HG03175 (cell line): ENCODE data around the gene NOC2L.

ENCODE experiments used
- ATAC-seq: cut with Tn5 transposase; IDR thresholded peaks from one replicate; pipeline ENCODE4 v1.9.1; 2021; ENCODE audit warnings: mild to moderate bottlenecking, moderate library complexity; ENCODE audit not compliant: unreplicated experiment

NOC2L gene

DNA sequence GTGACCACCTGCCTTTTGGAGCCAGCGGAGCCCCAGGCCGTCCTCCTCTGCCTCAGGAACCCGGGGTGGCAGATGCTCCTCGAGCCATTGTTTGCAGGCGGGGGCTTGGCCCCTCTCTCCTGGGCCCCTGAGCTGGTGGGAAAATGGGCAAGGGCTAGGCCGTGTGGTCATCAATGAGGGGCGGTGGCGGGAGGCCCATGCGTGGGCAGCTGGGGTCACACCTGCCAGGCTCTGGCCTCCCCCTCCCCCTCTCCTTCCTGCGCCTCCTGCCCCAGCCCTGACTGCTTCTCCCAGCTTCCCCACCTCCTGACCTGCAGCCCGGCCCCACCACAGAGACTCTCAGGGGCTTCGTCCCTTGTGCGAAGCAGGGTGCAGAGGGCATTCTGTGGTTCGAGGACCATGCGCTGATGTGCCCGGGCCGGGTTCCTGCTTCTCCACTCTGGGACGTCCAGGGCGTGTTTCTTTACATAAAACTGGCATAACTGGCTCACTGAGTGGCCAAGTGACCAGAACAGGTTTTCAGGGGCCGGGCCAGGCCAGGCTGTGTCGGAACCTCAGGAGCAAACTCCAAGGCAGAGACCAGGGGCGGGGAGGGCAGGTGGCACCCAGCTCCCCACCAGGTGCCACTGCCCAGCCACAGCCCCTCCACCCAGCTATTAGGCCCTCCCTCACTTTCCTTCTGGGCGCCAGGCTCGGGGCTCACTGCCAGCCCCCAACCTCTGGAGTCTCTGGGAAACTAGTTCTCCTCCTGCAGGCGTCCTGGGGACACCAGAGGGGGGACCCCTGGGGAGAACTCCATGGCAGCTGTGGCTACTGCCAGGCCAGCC is 26.1 kb downstream of the NOC2L start:
- ATAC-seq = no peak

DNA sequence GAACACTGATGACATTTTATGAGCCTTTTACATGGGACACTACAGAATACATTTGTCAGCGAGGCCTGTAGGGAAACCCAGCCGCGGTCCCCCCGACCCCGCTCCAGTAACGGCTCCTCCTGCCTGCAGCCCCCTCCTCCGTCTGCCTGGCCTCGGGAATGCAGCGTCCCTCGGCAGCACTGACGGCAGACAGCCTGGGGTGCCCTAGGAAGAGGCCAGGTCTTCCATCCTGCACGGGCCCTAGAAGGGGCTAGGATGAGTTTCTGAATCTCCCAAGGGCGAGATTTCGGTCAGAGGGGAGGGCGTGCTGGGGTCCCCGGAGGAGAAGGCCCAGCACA is 26.9 kb downstream of the NOC2L start:
- no peak for ATAC-seq

DNA sequence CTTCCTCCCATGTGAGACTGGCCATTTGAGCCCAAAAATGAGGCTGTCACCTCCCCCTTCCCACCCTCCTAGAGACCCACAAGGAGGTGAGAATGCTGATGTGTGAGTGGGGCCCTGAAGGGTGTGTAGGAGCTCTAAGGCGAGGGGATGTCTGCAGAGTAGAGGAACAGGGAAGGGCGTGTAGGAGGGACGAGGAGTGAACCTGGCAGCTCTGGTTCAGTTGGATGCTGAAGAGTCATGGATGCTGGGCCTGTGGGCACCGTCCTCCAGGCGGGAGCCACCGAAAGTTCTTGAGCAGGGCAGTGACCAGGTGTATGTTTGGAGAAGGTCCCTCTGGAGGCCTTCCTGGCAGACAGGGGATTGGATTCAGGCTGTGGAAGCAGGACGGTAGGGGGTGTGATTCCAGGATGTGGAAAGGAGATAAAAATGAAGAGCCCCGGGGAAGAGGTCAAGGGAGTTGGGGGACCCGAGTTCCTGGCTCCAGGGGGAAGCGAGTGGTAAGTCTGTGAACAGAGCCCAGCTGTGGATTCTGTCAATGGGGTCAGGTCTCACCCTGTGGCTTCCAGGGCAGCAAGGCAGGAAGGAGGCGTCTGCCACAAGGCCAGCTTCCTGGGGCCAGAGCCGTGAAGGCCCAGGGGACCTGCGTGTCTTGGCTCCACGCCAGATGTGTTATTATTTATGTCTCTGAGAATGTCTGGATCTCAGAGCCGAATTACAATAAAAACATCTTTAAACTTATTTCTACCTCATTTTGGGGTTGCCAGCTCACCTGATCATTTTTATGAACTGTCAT is 27.5 kb downstream of the NOC2L start:
- ATAC-seq = no peak

DNA sequence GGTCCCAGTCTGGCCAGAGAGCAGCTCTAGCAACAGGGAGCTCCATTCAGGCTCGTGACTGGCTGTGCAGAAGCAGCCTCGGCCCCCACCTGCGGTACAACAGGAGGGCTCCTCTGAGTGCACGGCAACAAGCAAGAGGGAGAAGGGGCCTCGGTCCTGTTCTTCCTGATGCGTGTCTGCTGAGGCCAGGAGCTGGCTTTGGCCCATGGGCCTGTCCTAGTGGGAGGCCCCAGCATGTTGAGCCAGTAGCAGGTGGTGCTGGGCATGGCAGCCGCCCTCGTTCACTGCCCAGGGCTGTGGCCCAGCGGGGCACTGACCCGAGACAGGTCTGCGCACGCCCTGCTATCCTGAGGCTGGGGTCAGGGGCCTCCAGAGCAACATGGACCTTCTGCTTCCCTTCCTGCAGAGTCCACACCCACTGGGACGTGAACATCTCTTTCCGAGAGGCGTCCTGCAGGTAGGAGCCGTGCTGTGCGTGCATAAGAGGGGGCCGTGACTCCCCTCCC is 28.4 kb downstream of the NOC2L start:
- no peak for ATAC-seq

- ATAC-seq = no peak
Observed at GRCh38 chr1:929712-930632, 29.1 kb downstream of the NOC2L start.

- no peak for ATAC-seq
Observed at GRCh38 chr1:928825-929661, 30.0 kb downstream of the NOC2L start.

GRCh38 chr1:927748-928147 is 31.3 kb downstream of the NOC2L start:
- no peak for ATAC-seq

DNA sequence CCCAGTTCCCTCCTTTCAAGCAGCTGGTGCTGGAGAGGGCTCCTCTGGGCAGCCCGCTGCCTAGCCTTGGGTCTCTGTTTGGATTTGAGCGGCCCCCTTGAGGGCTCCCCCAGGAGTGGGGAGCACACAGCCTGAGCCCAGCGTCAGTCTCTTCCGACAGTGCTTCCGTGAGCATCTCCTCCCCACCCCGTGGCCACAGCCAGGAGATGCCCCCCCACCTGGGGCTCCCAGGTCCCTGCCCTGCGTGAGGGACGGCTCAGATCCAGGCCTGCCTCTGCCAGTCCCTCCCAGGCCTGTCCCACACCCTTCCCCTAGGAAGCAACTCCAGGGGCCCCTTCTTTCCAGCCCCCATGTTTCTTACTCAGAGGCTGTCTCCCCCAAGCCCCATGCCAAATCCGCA is 31.8 kb downstream of the NOC2L start:
- no peak for ATAC-seq

DNA sequence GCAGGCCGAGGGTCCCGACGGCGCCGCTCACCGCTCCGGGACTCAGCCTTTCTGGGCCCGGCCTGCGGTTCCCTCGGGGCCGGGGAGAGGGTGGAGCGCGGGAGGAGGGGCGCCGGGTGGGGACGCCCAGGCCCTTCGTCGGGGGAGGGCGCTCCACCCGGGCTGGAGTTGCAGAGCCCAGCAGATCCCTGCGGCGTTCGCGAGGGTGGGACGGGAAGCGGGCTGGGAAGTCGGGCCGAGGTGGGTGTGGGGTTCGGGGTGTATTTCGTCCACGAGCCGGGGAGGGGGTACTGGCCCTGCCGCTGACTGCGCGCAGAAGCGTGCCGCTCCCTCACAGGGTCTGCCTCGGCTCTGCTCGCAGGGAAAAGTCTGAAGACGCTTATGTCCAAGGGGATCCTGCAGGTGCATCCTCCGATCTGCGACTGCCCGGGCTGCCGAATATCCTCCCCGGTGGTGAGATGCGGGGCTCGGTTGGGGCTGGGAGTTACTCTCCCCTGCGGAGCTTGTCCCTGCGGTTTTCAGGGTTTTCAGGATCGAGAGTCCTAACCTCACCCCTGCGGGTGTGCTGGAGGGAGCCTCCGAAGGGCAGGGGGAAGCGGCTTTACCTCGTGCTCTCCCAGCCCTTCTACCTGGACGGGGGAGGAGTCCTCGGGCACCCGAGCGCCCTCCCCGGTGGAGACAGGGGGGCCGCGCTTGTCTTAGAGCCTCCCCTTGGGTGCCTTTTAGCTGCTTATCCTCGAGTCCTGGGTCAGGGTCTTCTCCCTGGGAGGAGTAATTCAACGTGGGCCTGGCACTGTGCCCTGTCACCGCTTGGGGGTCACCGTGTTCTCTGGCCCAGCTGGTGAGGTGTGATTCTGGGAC is 33.3 kb downstream of the NOC2L start:
- ATAC-seq = no peak

GRCh38 chr1:924656-925560 is 34.1 kb downstream of the NOC2L start:
- no peak for ATAC-seq

DNA sequence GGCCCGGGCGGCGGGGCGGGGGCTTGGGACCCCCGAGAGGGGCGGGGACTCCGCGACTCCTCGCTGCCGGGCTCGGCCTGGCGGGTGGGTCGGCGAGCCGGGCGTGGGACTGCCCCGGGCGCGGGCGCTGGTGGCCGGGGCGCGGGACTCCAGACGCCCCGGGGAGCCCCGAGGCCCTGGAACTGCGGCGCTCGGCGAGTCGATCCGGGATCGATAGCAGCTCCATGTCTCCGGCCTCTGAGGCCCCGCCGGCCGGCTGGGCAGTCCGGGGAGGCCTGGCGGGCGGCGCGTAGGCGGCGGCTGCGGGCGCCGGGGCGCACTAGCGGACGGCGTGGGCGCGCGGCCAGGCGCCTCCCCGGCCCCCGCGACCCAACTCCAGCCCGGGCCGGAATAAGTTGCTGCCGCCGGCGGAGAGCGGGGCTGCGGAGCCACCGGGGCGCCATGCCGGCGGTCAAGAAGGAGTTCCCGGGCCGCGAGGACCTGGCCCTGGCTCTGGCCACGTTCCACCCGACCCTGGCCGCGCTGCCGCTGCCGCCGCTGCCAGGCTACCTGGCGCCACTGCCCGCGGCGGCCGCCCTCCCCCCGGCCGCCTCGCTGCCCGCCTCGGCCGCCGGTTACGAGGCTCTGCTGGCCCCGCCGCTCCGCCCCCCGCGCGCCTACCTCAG is 34.9 kb downstream of the NOC2L start:
- no peak for ATAC-seq

GRCh38 chr1:923131-923990 is 35.7 kb downstream of the NOC2L start, which contains the start of gene SAMD11:
SAMD11 (plus strand) TSS chr1:923923; CDS start chr1:924432, 509 bp downstream.
- no peak for ATAC-seq

- peak; percentile 46 for ATAC-seq
Observed at GRCh38 chr1:921011-921837, 37.8 kb downstream of the NOC2L start.

- no peak for ATAC-seq
Observed at GRCh38 chr1:920521-920920, 38.5 kb downstream of the NOC2L start.

DNA sequence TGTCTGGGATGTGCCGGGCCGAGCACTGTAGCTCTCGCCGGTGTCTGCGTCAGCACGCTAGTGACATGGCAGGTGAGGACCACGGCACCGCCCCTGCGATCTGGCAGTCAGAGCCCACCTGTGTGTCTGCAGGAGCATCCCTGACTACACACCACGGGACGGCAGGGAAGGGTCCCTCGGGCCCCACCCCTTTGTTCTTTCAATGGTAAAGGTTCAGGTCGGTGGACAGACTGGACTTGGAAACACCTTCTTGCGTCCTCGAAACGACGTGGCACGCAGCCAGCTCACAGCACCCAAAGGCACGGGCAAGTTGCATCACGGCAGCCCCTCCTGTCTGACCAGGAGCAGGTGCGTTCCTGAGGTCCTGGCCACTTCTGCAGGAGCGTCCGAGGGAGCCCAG is 39.0 kb downstream of the NOC2L start:
- ATAC-seq = no peak
